ENCODE data around the gene PLEKHG2. TPM values are rescaled to one million over a fixed set of nuclear protein-coding genes. Genes with fewer than 3 reads are reported as not detected.

PLEKHG2 gene
- total and polyA plus RNA-seq, 4 donors, result 2.1 to 4.5 (median 3.0) TPM

- H3K9me3 ChIP-seq (ENCODE audit: control insufficient read depth in 4 of 4, low read length in 3 of 4), result no peaks in the 10 kb centered on the region
- DNase-seq (ENCODE audit: low spot score), result peak; percentile 56
- peak overlapping the region; percentile 89 to 98 for H3K27ac ChIP-seq (ENCODE audit: low read depth in 1 of 2, low read length in 2 of 2)
- H3K36me3 ChIP-seq (ENCODE audit: control insufficient read depth in 4 of 4, insufficient read depth in 3 of 4, low read depth in 1 of 4, low read length in 3 of 4), result peaks cover 0 to 9% (median 0%) of the 10 kb centered on the region in 4 donors
- peak overlapping the region; percentile 64 to 98 for H3K9ac ChIP-seq (ENCODE audit: low read depth in 1 of 2, low read length in 2 of 2)
- WGBS, result 1% methylated on average over 35 of the region's 35 CpGs
- peak overlapping the region; percentile 45 to 94 (median 80) for H3K4me3 ChIP-seq (ENCODE audit: low read depth in 1 of 3, low read length in 3 of 3)
- H3K27me3 ChIP-seq (ENCODE audit: control insufficient read depth in 4 of 4, insufficient read depth in 4 of 4, low read length in 3 of 4), result no peaks in the 10 kb centered on the region
- H3K4me1 ChIP-seq (ENCODE audit: control insufficient read depth in 4 of 4, insufficient read depth in 4 of 4, low read length in 3 of 4), result peaks cover 8 to 36% (median 11%) of the 10 kb centered on the region in 4 donors
- TF ChIP-seq ZBTB33 (IDR thresholded peaks at IDR 0.05) (peak; percentile 2), EGR1 (IDR thresholded peaks at IDR 0.05; ENCODE audit: low read depth in 2 of 2) (peak in 1 of 2 donors; percentile 5), HNF4A (conservative IDR thresholded peaks at IDR 0.05) (no peak)
- TF ChIP-seq, protein P1, sequence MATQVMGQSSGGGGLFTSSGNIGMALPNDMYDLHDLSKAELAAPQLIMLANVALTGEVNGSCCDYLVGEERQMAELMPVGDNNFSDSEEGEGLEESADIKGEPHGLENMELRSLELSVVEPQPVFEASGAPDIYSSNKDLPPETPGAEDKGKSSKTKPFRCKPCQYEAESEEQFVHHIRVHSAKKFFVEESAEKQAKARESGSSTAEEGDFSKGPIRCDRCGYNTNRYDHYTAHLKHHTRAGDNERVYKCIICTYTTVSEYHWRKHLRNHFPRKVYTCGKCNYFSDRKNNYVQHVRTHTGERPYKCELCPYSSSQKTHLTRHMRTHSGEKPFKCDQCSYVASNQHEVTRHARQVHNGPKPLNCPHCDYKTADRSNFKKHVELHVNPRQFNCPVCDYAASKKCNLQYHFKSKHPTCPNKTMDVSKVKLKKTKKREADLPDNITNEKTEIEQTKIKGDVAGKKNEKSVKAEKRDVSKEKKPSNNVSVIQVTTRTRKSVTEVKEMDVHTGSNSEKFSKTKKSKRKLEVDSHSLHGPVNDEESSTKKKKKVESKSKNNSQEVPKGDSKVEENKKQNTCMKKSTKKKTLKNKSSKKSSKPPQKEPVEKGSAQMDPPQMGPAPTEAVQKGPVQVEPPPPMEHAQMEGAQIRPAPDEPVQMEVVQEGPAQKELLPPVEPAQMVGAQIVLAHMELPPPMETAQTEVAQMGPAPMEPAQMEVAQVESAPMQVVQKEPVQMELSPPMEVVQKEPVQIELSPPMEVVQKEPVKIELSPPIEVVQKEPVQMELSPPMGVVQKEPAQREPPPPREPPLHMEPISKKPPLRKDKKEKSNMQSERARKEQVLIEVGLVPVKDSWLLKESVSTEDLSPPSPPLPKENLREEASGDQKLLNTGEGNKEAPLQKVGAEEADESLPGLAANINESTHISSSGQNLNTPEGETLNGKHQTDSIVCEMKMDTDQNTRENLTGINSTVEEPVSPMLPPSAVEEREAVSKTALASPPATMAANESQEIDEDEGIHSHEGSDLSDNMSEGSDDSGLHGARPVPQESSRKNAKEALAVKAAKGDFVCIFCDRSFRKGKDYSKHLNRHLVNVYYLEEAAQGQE (IDR thresholded peaks at IDR 0.05), result peak; percentile 6
Observed at GRCh38 chr19:39410017-39410830, 2.2 kb upstream of the PLEKHG2 start.

DNA sequence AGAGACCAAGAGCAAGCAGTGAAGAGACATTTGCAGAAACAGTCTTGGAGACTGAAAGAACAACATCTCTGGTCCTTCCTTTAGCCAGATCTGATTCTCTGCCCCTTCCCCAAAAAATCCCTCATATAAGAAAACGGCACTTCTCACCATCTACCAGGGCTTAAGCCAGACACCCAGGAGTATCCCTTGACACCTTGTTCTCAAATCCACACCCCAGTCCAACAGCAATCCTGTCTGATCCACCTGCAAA is 1.7 kb upstream of the PLEKHG2 start:
- WGBS, result 32% methylated on average over 1 of the region's 1 CpG
- Histone ChIP-seq H3K36me3 (ENCODE audit: control insufficient read depth in 4 of 4, insufficient read depth in 3 of 4, low read depth in 1 of 4, low read length in 3 of 4) (peaks cover 0 to 9% (median 0%) of the 10 kb centered on the region in 4 donors), H3K4me1 (ENCODE audit: control insufficient read depth in 4 of 4, insufficient read depth in 4 of 4, low read length in 3 of 4) (peaks cover 5 to 36% (median 11%) of the 10 kb centered on the region in 4 donors), H3K27ac (ENCODE audit: low read depth in 1 of 2, low read length in 2 of 2) (peak overlapping the region; percentile 89 to 98), H3K27me3 (ENCODE audit: control insufficient read depth in 4 of 4, insufficient read depth in 4 of 4, low read length in 3 of 4) (no peaks in the 10 kb centered on the region), H3K9ac (ENCODE audit: low read depth in 1 of 2, low read length in 2 of 2) (peak overlapping the region; percentile 64 to 98), H3K9me3 (ENCODE audit: control insufficient read depth in 4 of 4, low read length in 3 of 4) (no peaks in the 10 kb centered on the region), H3K4me3 (ENCODE audit: low read depth in 1 of 3, low read length in 3 of 3) (peak overlapping the region; percentile 45 to 94 (median 80))
- no peak for DNase-seq (ENCODE audit: low spot score)
- TF ChIP-seq, protein P2, sequence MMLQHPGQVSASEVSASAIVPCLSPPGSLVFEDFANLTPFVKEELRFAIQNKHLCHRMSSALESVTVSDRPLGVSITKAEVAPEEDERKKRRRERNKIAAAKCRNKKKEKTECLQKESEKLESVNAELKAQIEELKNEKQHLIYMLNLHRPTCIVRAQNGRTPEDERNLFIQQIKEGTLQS (IDR thresholded peaks at IDR 0.05), result no peak
- TF ChIP-seq, protein P1 (IDR thresholded peaks at IDR 0.05), result no peak
- TF ChIP-seq YY1 (IDR thresholded peaks at IDR 0.05), result no peak
- TF ChIP-seq SP1 (IDR thresholded peaks at IDR 0.05), result no peak
- no peak for TF ChIP-seq EGR1 (IDR thresholded peaks at IDR 0.05; ENCODE audit: low read depth in 2 of 2)
- TF ChIP-seq JUND (IDR thresholded peaks at IDR 0.05), result no peak
- no peak for TF ChIP-seq CTCF (IDR thresholded peaks at IDR 0.05; ENCODE audit: low read depth, low read length, missing input control)
- TF ChIP-seq TAF1 (conservative IDR thresholded peaks at IDR 0.05), result no peak
- TF ChIP-seq FOXA1 (IDR thresholded peaks at IDR 0.05), result no peak
